K562 (cell line): Measurements from ENCODE around the gene PCSK5. TPM values are rescaled to one million over a fixed set of nuclear protein-coding genes. Genes with fewer than 3 reads are reported as not detected.

Source experiments
- ATAC-seq: fragments of 200-7000 bp; cut with Tn5 transposase; 3 replicates; pipeline ENCODE4 v1.9.1; 2020; ENCODE audit warnings: moderate library complexity
- BruUV-seq: library from RNA; stranded (reverse); fragments of 400-500 nt; replicated peaks from 2 replicates; lab custom pipeline; 2021; lab: Mats Ljungman, UMichigan
- CTCF ChIA-PET: fragments of 300-600 bp; formaldehyde crosslinking; extraction: SDS; loops from one replicate; lab custom pipeline; 2021; ENCODE audit warnings: low intra/inter-chr PET ratio; lab: Yijun Ruan, JAX
- POLR2A ChIA-PET: fragments of 300-600, 350-650 bp; sonication (Branson Sonifier 250); formaldehyde crosslinking; extraction: SDS; loops from one replicate; lab custom pipeline; 2021; ENCODE audit warnings: antibody characterized with exemption, inconsistent platforms; lab: Yijun Ruan, JAX
- DNase-seq, 4 experiments: peaks; one replicate each; pipeline versions ENCODE4 v3.0.0 to v3.0.0-alpha.2; 2011 to 2018; ENCODE audit warnings: low spot score in 3 of 4, mixed read lengths in 3 of 4; ENCODE audit errors: extremely low read depth in 1 of 4
- FAIRE-seq: peaks from 2 replicates; lab custom pipeline; 2011; peaks lifted over from hg19 to GRCh38; lab: Jason Lieb, UNC
- H2AFZ ChIP-seq: 2 replicates; pipeline ENCODE4 v1.6.0; 2011; ENCODE audit warnings: low read depth, low read length, control low read depth, inconsistent platforms
- H3K27ac ChIP-seq: fragments of 200-600 bp; 3 replicates; pipeline ENCODE4 v1.8.0; 2011; ENCODE audit warnings: low read depth, mild to moderate bottlenecking, control low read depth, inconsistent platforms, low read length, moderate library complexity, mixed read lengths; ENCODE audit errors: extremely low read depth
- H3K27me3 ChIP-seq, 2 experiments: fragments of 300-600 bp in 1 of 2; 2 replicates in 1 of 2; 3 replicates in 1 of 2; pipeline versions ENCODE4 v1.6.0 to v1.8.0; 2011; ENCODE audit warnings: inconsistent platforms in 2 of 2, low read length in 2 of 2, mild to moderate bottlenecking in 1 of 2, mixed read lengths in 1 of 2, moderate library complexity in 1 of 2; ENCODE audit not compliant: control insufficient read depth in 2 of 2, insufficient read depth in 2 of 2
- H3K36me3 ChIP-seq: fragments of 300-600 bp; 3 replicates; pipeline ENCODE4 v1.8.0; 2011; ENCODE audit warnings: mild to moderate bottlenecking, low read length, inconsistent platforms; ENCODE audit not compliant: control insufficient read depth, insufficient read depth
- H3K4me1 ChIP-seq, 2 experiments: fragments of 200-600 bp in 1 of 2; replicated peaks in 1 of 2; 2 replicates in 1 of 2; 3 replicates in 1 of 2; pipeline versions ENCODE4 v1.5.1 to v1.8.0; 2011; ENCODE audit warnings: inconsistent platforms in 2 of 2, low read length in 2 of 2, mild to moderate bottlenecking in 1 of 2, mixed read lengths in 1 of 2, moderate library complexity in 1 of 2; ENCODE audit not compliant: control insufficient read depth in 2 of 2, insufficient read depth in 2 of 2
- H3K4me2 ChIP-seq: 2 replicates; pipeline ENCODE4 v1.6.1; 2011; ENCODE audit warnings: low read length, control low read depth, inconsistent platforms, mixed read lengths; ENCODE audit not compliant: insufficient read depth
- H3K4me3 ChIP-seq: fragments of 200-600 bp; sonication (generic), shearing (Covaris generic); 2 replicates; pipeline ENCODE4 v1.5.1; 2016; ENCODE audit warnings: control low read depth, inconsistent platforms
- H3K79me2 ChIP-seq: fragments of 200-600 bp; 3 replicates; pipeline ENCODE4 v1.8.0; 2011; ENCODE audit warnings: low read length, inconsistent platforms; ENCODE audit not compliant: control insufficient read depth, insufficient read depth
- H3K9ac ChIP-seq, 2 experiments: 2 replicates each; pipeline versions ENCODE4 v1.6.0 to v1.6.1; 2011; ENCODE audit warnings: low read depth in 2 of 2, low read length in 2 of 2, control low read depth in 1 of 2, inconsistent platforms in 1 of 2, mild to moderate bottlenecking in 1 of 2, mixed read lengths in 1 of 2; ENCODE audit not compliant: insufficient read depth in 1 of 2
- H3K9me1 ChIP-seq: one replicate; pipeline ENCODE4 v1.6.0; 2011; ENCODE audit warnings: inconsistent platforms, mild to moderate bottlenecking, low read length, moderate library complexity; ENCODE audit not compliant: control insufficient read depth, insufficient read depth
- H3K9me3 ChIP-seq: replicated peaks from 2 replicates; pipeline ENCODE4 v1.5.1; 2011; ENCODE audit warnings: low read depth, low read length, inconsistent platforms; ENCODE audit not compliant: control insufficient read depth, insufficient read depth
- H4K20me1 ChIP-seq: replicated peaks from 2 replicates; pipeline ENCODE4 v1.6.1; 2011; ENCODE audit warnings: low read length, inconsistent platforms, mixed read lengths; ENCODE audit not compliant: control insufficient read depth, insufficient read depth
- CREB3L1 ChIP-seq: fragments of 450-650 bp; IDR thresholded peaks from 2 replicates; pipeline ENCODE4 v1.6.1; 2014; ENCODE audit warnings: low read depth, mild to moderate bottlenecking, moderate library complexity, borderline replicate concordance
- FOSL1 ChIP-seq: fragments of 200-800 bp; sonication (Bioruptor generic); conservative IDR thresholded peaks from 2 replicates; pipeline ENCODE4 v1.6.1; 2016; ENCODE audit warnings: missing genetic modification characterization, missing compliant biosample characterization
- FOXJ2 ChIP-seq: fragments of 200-800 bp; sonication (Bioruptor generic); IDR thresholded peaks from 2 replicates; pipeline ENCODE4 v1.6.1; 2016; ENCODE audit warnings: missing genetic modification characterization, missing compliant biosample characterization
- HDAC2 ChIP-seq: fragments of 450-650 bp; IDR thresholded peaks from 2 replicates; pipeline ENCODE4 v1.6.1; 2016; ENCODE audit warnings: mild to moderate bottlenecking
- L3MBTL2 ChIP-seq: fragments of 450-650 bp; IDR thresholded peaks from 2 replicates; pipeline ENCODE4 v1.6.1; 2016; ENCODE audit warnings: mild to moderate bottlenecking, moderate library complexity
- MED1 ChIP-seq: sonication (generic); formaldehyde crosslinking; IDR thresholded peaks from 2 replicates; pipeline ENCODE4 v1.8.1; 2023; ENCODE audit warnings: missing genetic modification reagents, borderline replicate concordance
- PHB2 ChIP-seq: fragments of 450-650 bp; IDR thresholded peaks from 2 replicates; pipeline ENCODE4 v1.6.1; 2017; ENCODE audit warnings: low read depth
- PHF21A ChIP-seq: fragments of 450-650 bp; IDR thresholded peaks from 2 replicates; pipeline ENCODE4 v1.6.1; 2017; ENCODE audit warnings: low read depth, borderline replicate concordance
- RBM15 ChIP-seq: fragments of 200-400 bp; formaldehyde crosslinking; IDR thresholded peaks from 2 replicates; pipeline ENCODE4 v1.6.1; 2018; ENCODE audit warnings: mild to moderate bottlenecking, low read length, moderate library complexity; ENCODE audit not compliant: insufficient read depth
- SMARCA5 ChIP-seq: fragments of 450-650 bp; IDR thresholded peaks from 2 replicates; pipeline ENCODE4 v1.6.1; 2016
- TFAM ChIP-seq: fragments of 250-450 bp; sonication (Bioruptor Pico); conservative IDR thresholded peaks from 2 replicates; pipeline ENCODE4 v1.5.0; 2021; ENCODE audit warnings: mild to moderate bottlenecking, moderate library complexity
- ZFP36 ChIP-seq: fragments of 150-350 bp; IDR thresholded peaks from 2 replicates; pipeline ENCODE4 v1.6.1; 2018; ENCODE audit warnings: low read length, low read depth; ENCODE audit not compliant: partially characterized antibody
- WGBS: fragments of 100-300 bp; shearing (Covaris generic); methylation state at CpG from one replicate; pipeline ENCODE4 v1.1.6; 2016; ENCODE audit warnings: low coverage, mixed read lengths; ENCODE audit not compliant: insufficient coverage; ENCODE audit errors: missing lambda C conversion rate; 5-methylcytosine and 5-hydroxymethylcytosine counted together
- in situ Hi-C: fragments of 300-500 bp; cut with MboI; formaldehyde crosslinking; loops from 4 replicates; pipeline ENCODE4 v1.15.0; 2018; ENCODE audit warnings: inconsistent platforms, mixed read lengths
- intact Hi-C: fragments of 100-400 bp; cut with micrococcal nuclease; formaldehyde crosslinking; loops from 2 replicates; pipeline ENCODE4 v1.14.2; 2022
- polyA plus RNA-seq, 8 experiments: library from polyadenylated mRNA; depleted of rRNA in 4 of 8; stranded (reverse) in 5 of 8; unstranded in 3 of 8; fragments of >200 nt; fragmentation: Nextera tagmentation in 2 of 8; fragmentation: Illumina TruSeq in 1 of 8; extraction: Ambion mirVana in 2 of 8; extraction: Trizol in 1 of 8; gene quantifications; 2 replicates each; pipeline versions ENCODE4 v1.2.1 to v1.2.3, GENCODE V29; 2011 to 2014; ENCODE audit warnings: inconsistent platforms in 1 of 8, missing spikeins in 1 of 8
- total RNA-seq, 7 experiments: library from RNA; depleted of rRNA in 6 of 7; stranded (reverse); fragments of >200 nt in 6 of 7; fragmentation: Illumina TruSeq in 2 of 7; extraction: Trizol in 2 of 7; gene quantifications; 2 replicates each; pipeline versions ENCODE4 v1.2.1 to v1.2.3, GENCODE V29; 2011 to 2021; ENCODE audit warnings: low replicate concordance in 1 of 7

The PCSK5 gene
- total and polyA plus RNA-seq, 9 of the 15 experiments (the other 6 are each of a cell fraction or from before 2014, with no cell fraction given): not detected

GRCh38 chr9:76109953-76110352 is 219.5 kb downstream of the PCSK5 start (continued):
- no peak for TF ChIP-seq TFAM (CRISPR knock-in tag)
- TF ChIP-seq SMARCA5: no peak
- no peak for TF ChIP-seq PHF21A
- no peak for TF ChIP-seq CREB3L1
- TF ChIP-seq L3MBTL2: no peak
- TF ChIP-seq FOSL1 (tag): no peak

- Histone ChIP-seq H3K4me2 (no peak overlapping the region), H4K20me1 (no peaks in the 10 kb centered on the region), H2AFZ (no peak overlapping the region), H3K36me3 (no peaks in the 10 kb centered on the region), H3K4me1 (no peaks in the 10 kb centered on the region), H3K79me2 (no peaks in the 10 kb centered on the region), H3K9ac (no peak overlapping the region), H3K4me3 (no peak overlapping the region), H3K9me3 (no peaks in the 10 kb centered on the region), H3K27ac (no peak overlapping the region), H3K9me1 (no peaks in the 10 kb centered on the region), H3K27me3 (no peaks in the 10 kb centered on the region; a peak in 1 of 5 replicates)
- 11% methylated on average over 2 of the region's 2 CpGs for WGBS
- in situ Hi-C loops (no loop called here), intact Hi-C loops (no loop called here)
- FAIRE-seq (no peak), ATAC-seq (no peak), DNase-seq (no peak)
- POLR2A ChIA-PET: interaction anchor here (0.7 kb wide), 1 partner anchor 21 kb away, joined by 3 read pairs; no protein-coding TSS in a partner anchor
- CTCF ChIA-PET: no interaction called here
- TF ChIP-seq ZFP36 (no peak), MED1 (CRISPR knock-in tag) (no peak), RBM15 (no peak), HDAC2 (no peak), FOXJ2 (tag) (no peak), PHB2 (no peak)
- BruUV-seq: no TSS peak
Observed at GRCh38 chr9:76112151-76112550, 221.7 kb downstream of the PCSK5 start.
